ENCODE results near the gene XPNPEP2.

The XPNPEP2 gene

GRCh38 chrX:129748305-129748704 lies 9.5 kb downstream of the XPNPEP2 start:
- Histone ChIP-seq H3K36me3 (ENCODE audit: insufficient read depth) (no peaks in the 10 kb centered on the region), H3K79me2 (ENCODE audit: insufficient read depth, low read depth) (no peaks in the 10 kb centered on the region), H3K4me3 (IDR thresholded peaks at IDR 0.05; ENCODE audit: insufficient read depth, low read depth, low read length) (no peak overlapping the region), H3K4me1 (ENCODE audit: low read depth, poor library complexity, severe bottlenecking) (no peaks in the 10 kb centered on the region), H3K9ac (no peak overlapping the region), H2AFZ (ENCODE audit: low read depth) (no peak overlapping the region), H4K20me1 (ENCODE audit: insufficient read depth) (no peaks in the 10 kb centered on the region), H3K27me3 (ENCODE audit: insufficient read depth, low read depth) (no peaks in the 10 kb centered on the region), H3K27ac (no peak overlapping the region), H3K4me2 (no peak overlapping the region)
- TF ChIP-seq CTCF (conservative IDR thresholded peaks at IDR 0.05; ENCODE audit: low read depth, low read length), result no peak

- Histone ChIP-seq H3K27ac (no peak overlapping the region), H3K9ac (no peak overlapping the region), H2AFZ (ENCODE audit: low read depth) (no peak overlapping the region), H3K4me1 (ENCODE audit: low read depth, poor library complexity, severe bottlenecking) (no peaks in the 10 kb centered on the region), H3K4me3 (IDR thresholded peaks at IDR 0.05; ENCODE audit: insufficient read depth, low read depth, low read length) (no peak overlapping the region), H3K27me3 (ENCODE audit: insufficient read depth, low read depth) (no peaks in the 10 kb centered on the region), H3K79me2 (ENCODE audit: insufficient read depth, low read depth) (no peaks in the 10 kb centered on the region), H3K36me3 (ENCODE audit: insufficient read depth) (no peaks in the 10 kb centered on the region), H4K20me1 (ENCODE audit: insufficient read depth) (no peaks in the 10 kb centered on the region), H3K4me2 (no peak overlapping the region)
- no peak for TF ChIP-seq CTCF (conservative IDR thresholded peaks at IDR 0.05; ENCODE audit: low read depth, low read length)
Observed at GRCh38 chrX:129749069-129749468, 10.3 kb downstream of the XPNPEP2 start.

GRCh38 chrX:129750971-129751370 lies 12.2 kb downstream of the XPNPEP2 start:
- Histone ChIP-seq H3K9ac (no peak overlapping the region), H3K4me1 (ENCODE audit: low read depth, poor library complexity, severe bottlenecking) (no peaks in the 10 kb centered on the region), H3K27ac (no peak overlapping the region), H2AFZ (ENCODE audit: low read depth) (no peak overlapping the region), H3K36me3 (ENCODE audit: insufficient read depth) (no peaks in the 10 kb centered on the region), H3K79me2 (ENCODE audit: insufficient read depth, low read depth) (no peaks in the 10 kb centered on the region), H3K4me3 (IDR thresholded peaks at IDR 0.05; ENCODE audit: insufficient read depth, low read depth, low read length) (no peak overlapping the region), H4K20me1 (ENCODE audit: insufficient read depth) (no peaks in the 10 kb centered on the region), H3K27me3 (ENCODE audit: insufficient read depth, low read depth) (no peaks in the 10 kb centered on the region), H3K4me2 (no peak overlapping the region)
- TF ChIP-seq CTCF (conservative IDR thresholded peaks at IDR 0.05; ENCODE audit: low read depth, low read length), result no peak

- Histone ChIP-seq H3K36me3 (ENCODE audit: insufficient read depth) (no peaks in the 10 kb centered on the region), H2AFZ (ENCODE audit: low read depth) (no peak overlapping the region), H3K79me2 (ENCODE audit: insufficient read depth, low read depth) (no peaks in the 10 kb centered on the region), H3K4me2 (no peak overlapping the region), H3K27me3 (ENCODE audit: insufficient read depth, low read depth) (no peaks in the 10 kb centered on the region), H4K20me1 (ENCODE audit: insufficient read depth) (no peaks in the 10 kb centered on the region), H3K4me1 (ENCODE audit: low read depth, poor library complexity, severe bottlenecking) (peaks cover 4% of the 10 kb centered on the region), H3K27ac (no peak overlapping the region), H3K4me3 (IDR thresholded peaks at IDR 0.05; ENCODE audit: insufficient read depth, low read depth, low read length) (no peak overlapping the region), H3K9ac (no peak overlapping the region)
- TF ChIP-seq CTCF (conservative IDR thresholded peaks at IDR 0.05; ENCODE audit: low read depth, low read length), result peak; percentile 40
Observed at GRCh38 chrX:129754056-129755024, 15.6 kb downstream of the XPNPEP2 start.

All from KMS-11 (cell line).